HEK293T (cell line): Measurements from ENCODE around the gene BMPR2.
"Not testable (repeated sequence)": the region's sequence is repeated elsewhere in the genome, so short reads cannot be mapped to it uniquely, and the experiment has no call there.

Source experiments
- CTCF ChIA-PET: fragments of 350-600 bp; formaldehyde crosslinking; extraction: SDS; loops from one replicate; lab custom pipeline; 2021; ENCODE audit warnings: antibody characterized with exemption, inconsistent platforms; lab: Yijun Ruan, JAX
- POLR2A ChIA-PET: fragments of 350-600 bp; formaldehyde crosslinking; extraction: SDS; loops from one replicate; lab custom pipeline; 2020; ENCODE audit warnings: antibody characterized with exemption, inconsistent platforms; lab: Yijun Ruan, JAX
- DNase-seq: peaks from one replicate; pipeline ENCODE4 v3.0.0; 2012; ENCODE audit warnings: mixed read lengths; ENCODE audit errors: extremely low spot score
- ARNT ChIP-seq: fragments of 450-650 bp; IDR thresholded peaks from 2 replicates; pipeline ENCODE4 v1.6.1; 2017; ENCODE audit warnings: mild to moderate bottlenecking
- BHLHE40 ChIP-seq: fragments of 450-650 bp; IDR thresholded peaks from 2 replicates; pipeline ENCODE4 v1.6.1; 2016; ENCODE audit warnings: mild to moderate bottlenecking, moderate library complexity, borderline replicate concordance
- CTBP1 ChIP-seq: fragments of 450-650 bp; IDR thresholded peaks from 2 replicates; pipeline ENCODE4 v1.6.1; 2016; ENCODE audit warnings: borderline replicate concordance
- ELF4 ChIP-seq: fragments of 450-650 bp; IDR thresholded peaks from 2 replicates; pipeline ENCODE4 v1.6.1; 2017; ENCODE audit warnings: antibody characterized with exemption
- FOXA1 ChIP-seq: fragments of 450-650 bp; IDR thresholded peaks from 2 replicates; pipeline ENCODE4 v1.6.1; 2016; ENCODE audit warnings: mild to moderate bottlenecking
- FOXK2 ChIP-seq: fragments of 450-650 bp; IDR thresholded peaks from 2 replicates; pipeline ENCODE4 v1.6.1; 2016; ENCODE audit warnings: mild to moderate bottlenecking
- FOXM1 ChIP-seq: fragments of 450-650 bp; IDR thresholded peaks from 2 replicates; pipeline ENCODE4 v1.6.1; 2017; ENCODE audit warnings: mild to moderate bottlenecking, borderline replicate concordance
- HDGF ChIP-seq: fragments of 450-650 bp; IDR thresholded peaks from 2 replicates; pipeline ENCODE4 v1.6.1; 2017; ENCODE audit warnings: antibody characterized with exemption, borderline replicate concordance
- L3MBTL2 ChIP-seq: fragments of 450-650 bp; conservative IDR thresholded peaks from 2 replicates; pipeline ENCODE4 v1.6.1; 2016; ENCODE audit warnings: mild to moderate bottlenecking
- LEF1 ChIP-seq: fragments of 450-650 bp; IDR thresholded peaks from 2 replicates; pipeline ENCODE4 v1.6.1; 2017; ENCODE audit warnings: mild to moderate bottlenecking, borderline replicate concordance
- NFRKB ChIP-seq: fragments of 450-650 bp; IDR thresholded peaks from 2 replicates; pipeline ENCODE4 v1.6.1; 2016; ENCODE audit warnings: mild to moderate bottlenecking, moderate library complexity
- SP1 ChIP-seq: fragments of 450-650 bp; IDR thresholded peaks from 2 replicates; pipeline ENCODE4 v1.6.1; 2017
- SUZ12 ChIP-seq: fragments of 450-650 bp; IDR thresholded peaks from 2 replicates; pipeline ENCODE4 v1.6.1; 2016; ENCODE audit warnings: mild to moderate bottlenecking
- TARDBP ChIP-seq: fragments of 450-650 bp; IDR thresholded peaks from 2 replicates; pipeline ENCODE4 v1.6.1; 2016
- ZNF384 ChIP-seq: fragments of 450-650 bp; IDR thresholded peaks from 2 replicates; pipeline ENCODE4 v1.6.1; 2016
- TF ChIP-seq, protein P1 (sequence below): fragments of 450-650 bp; IDR thresholded peaks from 2 replicates; pipeline ENCODE4 v1.6.1; 2016

Gene BMPR2

DNA sequence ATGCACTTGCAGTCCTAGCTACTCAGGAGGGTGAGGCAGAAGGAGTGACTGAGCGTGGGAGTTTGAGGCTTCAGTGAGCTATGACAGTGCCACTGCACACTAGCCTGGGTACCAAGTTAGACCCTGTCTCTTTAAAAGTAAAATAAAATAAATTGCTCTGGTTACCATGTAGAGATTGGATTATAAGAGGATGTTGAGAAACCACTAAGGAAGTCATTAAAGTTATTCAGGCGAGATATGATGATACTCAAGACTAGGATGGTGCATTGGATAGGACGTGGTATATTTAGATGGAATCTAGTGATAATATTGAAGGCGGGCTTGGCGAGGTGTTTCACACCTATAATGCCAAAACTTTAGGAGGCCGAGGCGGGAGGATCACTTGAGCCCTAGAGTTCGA lies 50.6 kb downstream of the BMPR2 start:
- DNase-seq, result no peak
- ChIA-PET POLR2A (no interaction called here), CTCF (no interaction called here)
- TF ChIP-seq SUZ12, result no peak
- TF ChIP-seq ARNT, result no peak
- TF ChIP-seq FOXA1, result no peak
- no peak for TF ChIP-seq LEF1
- TF ChIP-seq NFRKB, result no peak
- TF ChIP-seq, protein P1, sequence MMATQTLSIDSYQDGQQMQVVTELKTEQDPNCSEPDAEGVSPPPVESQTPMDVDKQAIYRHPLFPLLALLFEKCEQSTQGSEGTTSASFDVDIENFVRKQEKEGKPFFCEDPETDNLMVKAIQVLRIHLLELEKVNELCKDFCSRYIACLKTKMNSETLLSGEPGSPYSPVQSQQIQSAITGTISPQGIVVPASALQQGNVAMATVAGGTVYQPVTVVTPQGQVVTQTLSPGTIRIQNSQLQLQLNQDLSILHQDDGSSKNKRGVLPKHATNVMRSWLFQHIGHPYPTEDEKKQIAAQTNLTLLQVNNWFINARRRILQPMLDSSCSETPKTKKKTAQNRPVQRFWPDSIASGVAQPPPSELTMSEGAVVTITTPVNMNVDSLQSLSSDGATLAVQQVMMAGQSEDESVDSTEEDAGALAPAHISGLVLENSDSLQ, result no peak
- no peak for TF ChIP-seq TARDBP
- no peak for TF ChIP-seq BHLHE40
- TF ChIP-seq CTBP1, result no peak
- no peak for TF ChIP-seq ZNF384
- TF ChIP-seq L3MBTL2, result no peak
- TF ChIP-seq FOXM1, result no peak
- TF ChIP-seq HDGF, result no peak
- TF ChIP-seq FOXK2, result no peak
- no peak for TF ChIP-seq SP1
- no peak for TF ChIP-seq ELF4

DNA sequence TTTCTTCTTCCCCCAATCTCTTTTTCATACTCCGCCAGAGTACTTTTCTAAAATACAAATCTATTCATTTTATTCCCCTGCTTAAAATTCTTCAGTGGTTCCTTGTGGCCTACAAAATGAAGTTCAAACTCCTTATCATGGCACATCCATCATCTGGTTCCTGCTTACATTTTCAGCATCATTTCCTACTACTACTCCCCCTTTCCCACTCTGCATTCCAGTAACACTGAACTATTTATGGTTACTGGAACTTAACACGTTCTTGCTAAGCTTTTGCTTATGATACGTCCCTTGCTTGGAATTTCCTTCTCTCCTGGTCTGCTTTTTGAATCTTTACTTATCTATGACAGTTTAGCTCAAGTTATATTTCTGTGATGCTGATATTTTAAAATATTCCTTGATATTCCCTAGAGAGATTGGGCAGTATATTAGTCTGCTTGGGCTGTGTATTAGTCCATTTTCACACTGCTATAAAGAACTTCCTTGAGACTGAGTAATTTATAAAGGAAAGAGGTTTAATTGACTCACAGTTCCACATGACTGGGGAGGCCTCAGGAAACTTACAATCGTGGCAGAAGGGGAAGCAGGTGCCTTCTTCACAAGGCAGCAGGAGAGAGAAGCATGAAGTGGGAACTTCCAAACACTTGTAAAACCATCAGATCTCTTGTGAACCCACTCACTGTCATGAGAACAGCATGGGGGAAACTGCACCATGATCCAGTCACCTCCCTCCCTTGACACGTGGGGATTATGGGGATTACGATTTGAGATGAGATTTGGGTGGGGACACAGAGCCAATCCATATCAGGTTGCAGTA lies 53.2 kb downstream of the BMPR2 start:
- ChIA-PET POLR2A (no interaction called here), CTCF (no interaction called here)
- no peak for DNase-seq
- TF ChIP-seq SUZ12, result no peak
- TF ChIP-seq SP1, result no peak
- no peak for TF ChIP-seq FOXA1
- no peak for TF ChIP-seq FOXK2
- no peak for TF ChIP-seq HDGF
- TF ChIP-seq ELF4, result no peak
- no peak for TF ChIP-seq NFRKB
- TF ChIP-seq, protein P1, result no peak
- TF ChIP-seq ARNT, result no peak
- TF ChIP-seq FOXM1, result no peak
- TF ChIP-seq L3MBTL2, result no peak
- no peak for TF ChIP-seq TARDBP
- no peak for TF ChIP-seq ZNF384
- no peak for TF ChIP-seq CTBP1
- TF ChIP-seq LEF1, result no peak
- TF ChIP-seq BHLHE40, result no peak

DNA sequence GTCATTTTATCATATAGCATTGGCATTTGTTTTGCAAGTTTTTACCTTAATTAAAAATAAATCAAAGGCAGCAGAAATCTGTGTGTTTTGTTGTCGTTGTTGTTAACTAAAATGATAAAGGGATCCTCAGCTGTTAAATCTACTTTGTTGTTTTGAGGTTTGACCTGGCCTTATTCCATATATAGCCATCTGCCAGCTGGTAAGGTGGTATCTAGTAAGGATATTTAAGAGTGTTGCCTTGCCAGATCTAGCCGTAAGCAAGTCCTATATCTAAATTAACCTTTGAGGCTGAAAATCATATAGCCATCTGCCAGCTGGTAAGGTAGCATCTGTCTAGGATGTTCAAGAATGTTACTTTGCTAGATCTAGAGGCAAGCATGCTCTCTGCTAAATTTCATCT lies 56.6 kb downstream of the BMPR2 start:
- no peak for TF ChIP-seq ELF4
- TF ChIP-seq FOXA1, result no peak
- TF ChIP-seq LEF1, result no peak
- TF ChIP-seq ARNT, result no peak
- no peak for TF ChIP-seq TARDBP
- no peak for TF ChIP-seq CTBP1
- no peak for TF ChIP-seq FOXM1
- TF ChIP-seq, protein P1, result no peak
- no peak for TF ChIP-seq NFRKB
- TF ChIP-seq ZNF384, result no peak
- TF ChIP-seq HDGF, result no peak
- no peak for TF ChIP-seq SUZ12
- TF ChIP-seq BHLHE40, result no peak
- no peak for TF ChIP-seq FOXK2
- TF ChIP-seq SP1, result no peak
- TF ChIP-seq L3MBTL2, result no peak
- DNase-seq, result no peak
- ChIA-PET CTCF (no interaction called here), POLR2A (no interaction called here)

DNA sequence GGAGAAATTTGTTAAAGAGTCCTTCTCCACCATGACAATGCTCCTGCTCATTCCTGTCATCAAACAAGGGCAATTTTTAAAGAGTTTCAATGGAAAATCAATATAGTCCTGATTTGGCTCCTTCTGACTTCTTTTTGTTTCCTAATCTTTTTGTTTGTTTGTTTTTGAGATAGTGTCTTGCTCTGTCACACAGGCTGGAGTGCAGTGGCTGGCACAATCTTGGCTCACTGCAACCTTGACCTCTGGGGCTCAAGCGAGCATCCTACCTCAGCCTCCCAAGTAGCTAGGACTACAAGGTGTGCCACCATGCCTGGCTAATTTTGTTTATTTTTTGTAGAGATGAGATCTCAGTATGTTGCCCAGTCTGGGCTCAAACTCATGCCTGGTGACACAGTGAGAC lies 58.3 kb downstream of the BMPR2 start:
- ChIA-PET POLR2A (no interaction called here), CTCF (no interaction called here)
- TF ChIP-seq, protein P1, result no peak
- TF ChIP-seq LEF1 (no peak), NFRKB (no peak), SUZ12 (no peak), HDGF (no peak), FOXA1 (no peak), ZNF384 (no peak), TARDBP (no peak), ELF4 (no peak)
- DNase-seq, result no peak

DNA sequence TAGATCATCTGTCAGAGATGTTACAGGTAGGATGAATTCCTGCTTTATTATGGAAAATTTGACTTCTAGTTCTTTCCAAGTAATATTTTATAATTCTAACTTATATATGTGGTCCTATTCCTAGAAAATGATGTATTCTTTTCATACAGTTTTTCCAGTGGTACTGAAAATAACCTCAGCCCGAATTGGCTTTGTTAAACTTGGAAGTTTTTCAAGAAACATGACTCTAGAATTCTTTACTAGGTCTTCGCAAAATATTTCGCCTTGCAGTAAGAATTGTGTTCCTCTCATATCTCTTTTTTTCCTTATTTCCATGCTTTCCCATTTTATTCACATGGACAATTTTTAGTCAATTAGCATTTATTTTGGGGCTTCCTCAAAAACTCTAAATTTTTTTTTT lies 60.5 kb downstream of the BMPR2 start:
- no peak for DNase-seq

DNA sequence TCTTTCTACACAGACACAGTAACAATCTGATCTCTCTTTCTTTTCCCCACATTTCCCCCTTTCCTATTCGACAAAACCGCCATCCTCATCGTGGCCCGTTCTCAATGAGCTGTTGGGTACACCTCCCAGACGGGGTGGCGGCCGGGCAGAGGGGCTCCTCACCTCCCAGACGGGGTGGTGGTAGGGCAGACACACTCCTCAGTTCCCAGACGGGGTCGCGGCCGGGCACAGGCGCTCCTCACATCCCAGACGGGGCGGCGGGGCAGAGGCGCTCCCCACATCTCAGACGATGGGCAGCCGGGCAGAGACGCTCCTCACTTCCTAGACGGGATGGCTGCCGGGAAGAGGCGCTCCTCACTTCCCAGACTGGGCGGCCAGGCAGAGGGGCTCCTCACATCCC lies 64.0 kb downstream of the BMPR2 start:
- CTCF ChIA-PET, POLR2A ChIA-PET, DNase-seq: not testable (repeated sequence)

More for the DNA sequence above, 60.5 kb downstream of the BMPR2 start:
- ChIA-PET POLR2A (no interaction called here), CTCF (no interaction called here)
- TF ChIP-seq CTBP1 (no peak), TARDBP (no peak), BHLHE40 (no peak), FOXK2 (no peak), FOXM1 (no peak), ELF4 (no peak), ARNT (no peak), SP1 (no peak), HDGF (no peak), LEF1 (no peak), ZNF384 (no peak), FOXA1 (no peak), L3MBTL2 (no peak)
- TF ChIP-seq, protein P1, result no peak
